Kidney tubule cell (primary cell): ENCODE data around the gene ADRM1.

Experiments used
- DNase-seq: peaks from one replicate; pipeline ENCODE4 v3.0.0-alpha.2; 2018; ENCODE audit warnings: low spot score

ADRM1 gene

GRCh38 chr20:62302341-62303061, at the start of gene ADRM1:
Gene ADRM1, plus strand, starts transcription at chr20:62302997. Its CDS starts 572 bp downstream, at chr20:62303569.
- DNase-seq = peak; percentile 97

GRCh38 chr20:62253398-62253797, 49.4 kb upstream of the ADRM1 start:
- no peak for DNase-seq

- DNase-seq = no peak
These were observed 48.6 kb upstream of the ADRM1 start for GRCh38 chr20:62254021-62254724.

DNA sequence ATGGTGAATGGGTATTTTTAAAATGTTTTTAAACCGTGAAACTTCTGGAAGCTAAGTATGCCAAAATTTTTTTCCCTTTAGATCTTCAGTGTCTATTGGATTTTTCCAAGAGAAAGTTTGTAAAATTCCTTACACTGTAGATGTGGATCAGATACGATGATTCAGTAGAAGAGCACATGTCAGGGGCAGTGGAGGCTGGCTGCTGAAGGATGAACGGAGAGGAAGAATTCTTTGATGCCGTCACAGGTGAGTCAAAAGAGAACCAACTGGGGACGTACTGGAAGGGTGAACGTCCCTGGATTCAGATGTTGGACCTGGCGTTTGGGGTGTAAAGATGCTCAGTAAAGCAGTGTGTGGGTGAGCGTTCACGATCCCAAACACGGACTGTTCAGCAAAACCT, 46.8 kb upstream of the ADRM1 start:
- no peak for DNase-seq

GRCh38 chr20:62258499-62259293, 44.1 kb upstream of the ADRM1 start:
- peak; percentile 66 for DNase-seq

DNA sequence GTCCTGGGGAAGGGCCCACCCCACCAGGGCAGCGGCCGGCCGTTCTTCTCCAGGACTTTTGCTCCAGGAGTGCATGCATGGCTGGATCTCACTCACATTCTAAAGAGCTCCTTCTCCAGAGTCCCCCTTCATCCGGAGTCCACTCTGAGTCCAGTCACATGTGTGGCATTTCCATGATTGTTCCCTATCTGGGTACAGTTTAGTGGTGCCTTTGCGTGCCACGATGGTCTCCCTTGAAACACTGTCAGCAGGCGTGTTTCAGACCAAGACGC, 43.6 kb upstream of the ADRM1 start:
- no peak for DNase-seq

GRCh38 chr20:62262064-62262463, 40.7 kb upstream of the ADRM1 start:
- no peak for DNase-seq

- DNase-seq = no peak
These were observed 39.4 kb upstream of the ADRM1 start for GRCh38 chr20:62263396-62263795.

- no peak for DNase-seq
These were observed 37.4 kb upstream of the ADRM1 start for GRCh38 chr20:62265365-62265764.

DNA sequence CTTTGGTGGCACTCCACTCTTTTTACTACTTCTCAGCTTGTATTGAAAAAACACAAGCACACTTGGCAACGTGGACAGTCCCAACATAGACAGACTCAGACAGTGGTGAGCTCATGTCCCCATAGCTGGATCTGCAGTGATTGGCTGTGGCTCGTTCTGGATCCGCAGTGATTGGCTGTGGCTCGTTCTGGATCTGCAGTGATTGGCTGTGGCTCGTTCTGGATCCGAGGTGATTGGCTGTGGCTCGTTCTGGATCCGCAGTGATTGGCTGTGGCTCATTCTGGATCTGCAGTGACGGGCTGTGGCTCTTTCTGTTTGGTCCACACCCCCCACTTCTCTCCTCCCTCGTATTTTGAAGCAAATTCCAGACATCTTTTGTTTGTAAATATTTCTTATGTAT, 36.5 kb upstream of the ADRM1 start:
- no peak for DNase-seq

DNA sequence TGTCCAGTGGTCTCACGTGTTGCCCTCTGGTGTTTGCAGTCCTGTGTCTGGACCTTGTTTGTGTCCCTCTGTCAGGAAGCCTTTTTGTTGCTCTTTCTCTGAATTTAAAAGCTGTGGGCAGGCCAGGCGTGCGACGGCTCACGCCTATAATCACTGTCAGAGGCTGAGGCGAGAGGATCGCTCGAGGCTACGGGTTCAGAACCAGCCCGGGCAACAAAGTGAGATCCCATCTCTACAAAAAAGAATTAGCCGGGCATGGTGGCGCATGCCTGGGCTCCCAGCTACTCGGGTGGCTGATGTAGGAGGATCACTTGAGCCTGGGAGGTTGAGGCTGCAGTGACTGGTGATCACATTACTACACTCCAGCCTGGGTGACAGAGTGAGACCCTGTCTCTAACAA, 35.9 kb upstream of the ADRM1 start:
- no peak for DNase-seq

DNA sequence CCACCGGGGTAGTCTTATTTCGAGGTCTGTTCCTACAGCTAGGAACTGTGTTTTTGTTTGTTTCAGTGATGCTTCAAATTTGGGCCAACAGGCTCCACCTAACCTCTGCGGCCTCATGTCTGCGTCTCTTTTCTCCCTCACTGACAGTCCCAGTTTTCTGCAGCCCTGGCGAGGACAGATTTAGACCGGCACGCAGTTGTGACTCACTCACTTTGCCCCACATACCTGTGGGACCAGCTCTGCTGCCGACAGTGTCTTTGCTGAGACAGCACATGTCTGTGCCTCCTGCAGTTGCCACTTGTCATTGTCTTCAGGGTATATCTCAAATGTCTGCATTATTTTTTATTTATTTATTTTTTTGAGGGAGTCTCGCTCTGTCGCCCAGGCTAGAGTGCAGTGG, 35.3 kb upstream of the ADRM1 start:
- DNase-seq = no peak

DNA sequence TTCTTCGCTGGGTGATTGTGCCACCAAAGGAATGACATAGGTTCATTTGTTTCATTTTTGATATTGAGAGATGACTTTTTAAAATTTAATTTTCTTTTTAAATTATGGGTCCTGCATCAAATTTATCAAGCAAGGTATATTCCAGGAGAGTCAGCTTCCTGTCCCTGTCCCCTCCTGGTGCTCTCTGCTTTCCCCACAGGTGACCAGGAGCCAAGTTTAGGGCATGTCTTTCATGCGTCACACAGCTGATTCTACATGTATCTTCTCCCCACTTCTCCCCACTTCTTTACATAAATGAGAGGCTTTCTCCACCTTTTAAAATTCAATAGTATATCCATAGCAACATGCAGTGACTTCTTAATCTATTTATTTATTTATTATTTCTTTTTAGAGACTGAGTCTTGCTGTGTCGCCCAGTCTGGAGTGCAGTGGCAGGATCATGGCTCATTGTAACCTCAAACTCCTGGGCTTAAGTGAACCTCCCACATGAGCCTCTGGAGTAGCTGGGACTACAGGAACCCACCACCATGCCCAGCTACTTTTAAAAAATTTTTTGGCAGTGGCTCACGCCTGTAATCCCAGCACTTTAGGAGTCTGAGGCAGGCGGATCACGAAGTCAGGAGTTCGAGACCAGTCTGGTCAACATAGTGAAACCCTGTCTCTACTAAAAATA, 34.4 kb upstream of the ADRM1 start:
- no peak for DNase-seq

DNA sequence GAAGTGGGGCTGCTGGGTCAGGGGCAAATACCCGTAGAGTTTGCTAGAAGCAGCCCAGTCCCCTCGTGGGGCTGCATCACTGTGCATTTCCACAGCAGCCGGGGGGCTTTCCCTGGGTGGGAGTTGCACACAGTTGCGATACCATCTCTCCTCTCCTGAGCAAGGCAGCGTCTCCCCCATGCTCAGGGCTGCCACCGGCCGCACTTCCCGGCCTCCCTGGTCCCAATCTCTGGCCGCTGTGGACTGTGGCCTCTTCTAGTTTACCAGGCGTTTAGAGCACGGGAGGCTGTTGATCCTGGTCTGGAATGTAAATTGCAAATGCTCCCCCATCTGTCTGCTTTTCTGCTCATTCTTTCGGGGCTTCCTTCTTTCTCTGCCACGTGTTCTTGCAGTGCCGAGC, 33.4 kb upstream of the ADRM1 start:
- no peak for DNase-seq

DNA sequence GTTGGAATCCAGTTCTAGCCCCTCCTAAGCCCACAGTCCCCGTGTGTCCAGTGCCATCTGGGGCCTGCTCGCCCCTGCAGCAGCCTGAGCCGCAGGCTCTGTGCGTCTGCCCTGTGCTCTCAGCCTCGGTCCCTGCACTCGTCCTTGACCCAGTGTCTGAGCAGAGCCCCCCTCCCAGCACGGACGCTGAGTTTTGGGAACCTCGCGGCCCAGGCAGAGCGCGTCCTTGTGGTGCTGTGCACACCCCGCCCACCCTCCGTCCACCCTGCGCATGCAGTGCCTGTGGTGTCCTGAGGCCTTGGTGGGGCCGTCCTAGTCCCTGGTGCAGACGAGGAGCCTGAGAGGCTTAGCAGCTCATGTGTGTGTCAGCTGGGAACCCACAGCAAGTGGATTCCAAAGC, 32.9 kb upstream of the ADRM1 start:
- no peak for DNase-seq

DNA sequence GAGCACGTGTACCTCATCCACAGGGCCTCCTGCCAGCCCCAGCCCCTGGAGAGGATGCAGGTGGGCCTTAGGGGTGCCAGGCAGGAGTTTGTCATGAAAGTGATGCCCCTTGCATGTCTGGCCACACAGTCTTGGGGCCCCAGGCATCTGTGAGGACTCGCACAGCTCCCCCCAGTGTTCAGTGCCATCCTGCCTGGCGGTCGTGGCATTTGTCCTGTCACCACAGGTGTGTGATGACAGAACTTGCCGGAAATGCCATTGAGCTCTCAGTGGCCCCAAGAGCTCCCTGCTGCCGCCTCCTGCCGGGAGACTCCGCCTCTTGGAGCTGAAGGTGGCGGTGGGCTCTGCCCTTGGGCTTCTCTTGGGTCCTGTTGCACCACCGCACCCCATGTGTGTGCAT, 30.6 kb upstream of the ADRM1 start:
- no peak for DNase-seq

DNA sequence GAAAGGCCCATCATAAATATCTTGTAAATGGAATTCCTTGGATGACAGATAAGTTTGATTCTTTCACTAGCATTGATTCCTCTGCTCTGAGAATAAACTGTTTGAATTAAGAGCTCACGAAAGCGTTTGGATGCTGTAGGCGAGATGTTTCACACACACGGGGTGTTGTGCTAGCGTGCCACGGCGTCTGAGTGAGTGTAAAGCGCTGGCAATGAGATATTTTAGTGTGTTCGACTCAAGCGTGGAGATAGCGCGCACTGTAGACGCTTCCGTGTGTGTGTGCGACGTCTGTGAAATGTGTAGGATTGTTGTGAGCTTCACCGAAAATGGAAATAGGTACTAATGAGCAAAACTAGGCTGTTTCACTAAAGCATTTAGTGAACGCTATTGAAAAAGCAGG, 29.4 kb upstream of the ADRM1 start:
- no peak for DNase-seq

DNA sequence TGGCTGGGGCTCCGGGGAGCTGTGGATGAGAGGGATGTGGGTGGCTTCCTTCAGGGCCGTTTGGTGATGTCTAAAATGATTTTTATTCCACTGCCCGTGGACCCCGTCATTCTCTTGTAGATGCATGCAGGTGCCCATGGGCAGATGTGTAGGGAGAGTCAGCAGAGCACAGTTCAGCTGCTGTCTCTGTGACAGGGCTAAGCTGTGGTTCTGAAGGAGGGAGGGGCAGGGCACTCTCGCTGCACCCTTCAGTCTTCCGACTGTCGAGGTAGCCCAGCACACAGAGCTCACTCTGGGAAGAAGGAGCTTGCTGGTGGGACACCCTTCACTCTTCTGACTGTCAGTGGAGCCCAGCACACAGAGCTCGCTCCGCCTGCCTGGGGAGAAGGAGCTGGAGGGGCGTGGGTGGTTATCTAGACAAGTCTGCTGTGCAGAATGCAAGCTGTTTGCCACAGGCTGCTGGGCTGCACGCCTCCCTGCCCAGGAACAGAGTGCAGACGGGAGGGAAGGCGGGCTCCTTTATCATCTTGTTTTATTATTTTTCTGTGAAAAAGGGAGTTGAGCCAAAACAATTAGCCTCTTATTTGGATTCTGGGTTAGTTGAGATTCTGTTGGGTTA, 28.4 kb upstream of the ADRM1 start:
- no peak for DNase-seq

DNA sequence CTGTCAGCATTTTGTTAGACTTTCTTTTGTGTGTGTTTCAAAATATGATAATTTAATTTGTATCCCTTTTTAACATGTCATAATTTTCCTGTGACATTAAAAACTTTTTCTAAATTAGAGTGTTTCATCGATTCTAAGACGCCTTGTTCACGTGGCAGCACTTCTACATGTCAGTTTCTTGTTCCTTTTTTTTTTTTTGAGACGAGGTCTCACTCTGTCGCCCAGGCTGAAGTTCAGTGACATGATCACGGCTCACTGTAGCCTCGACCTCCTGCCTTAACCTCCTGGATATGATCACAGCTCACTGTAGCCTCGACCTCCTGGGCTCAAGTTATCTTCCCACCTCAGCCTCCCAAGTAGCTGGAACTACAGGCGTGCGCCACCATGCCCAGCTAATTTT, 27.6 kb upstream of the ADRM1 start:
- DNase-seq = no peak

DNA sequence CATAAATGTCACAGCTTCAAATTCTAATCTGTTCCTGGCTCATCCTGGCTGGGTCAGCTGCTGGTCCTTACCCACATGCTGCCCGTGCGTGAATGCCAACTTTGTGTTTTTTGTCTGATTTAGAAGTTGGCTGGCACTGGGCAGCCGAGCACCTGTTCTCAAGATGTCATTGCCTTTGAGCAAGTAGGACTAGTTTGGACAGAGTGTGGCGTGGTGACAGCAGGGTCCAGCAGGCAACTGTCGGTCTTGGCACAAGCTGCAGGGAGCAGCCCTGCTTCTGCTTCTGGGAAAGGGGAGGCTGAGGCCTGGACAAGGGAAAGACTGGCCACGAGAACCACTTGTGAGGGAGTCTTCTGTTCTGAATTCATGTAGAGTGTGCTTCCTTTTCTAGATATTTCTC, 26.4 kb upstream of the ADRM1 start:
- DNase-seq = no peak

- no peak for DNase-seq
These were observed 25.5 kb upstream of the ADRM1 start for GRCh38 chr20:62277253-62277652.

GRCh38 chr20:62280303-62280702, 22.5 kb upstream of the ADRM1 start:
- no peak for DNase-seq
